MG63 (cell line): ENCODE measurements around the gene TECPR2. TPM values are rescaled to one million over a fixed set of nuclear protein-coding genes. Genes with fewer than 3 reads are reported as not detected.

Experiments
- DNase-seq: peaks from one replicate; pipeline ENCODE4 v3.0.0-alpha.2; 2020
- H3K27me3 ChIP-seq: fragments of 250-450 bp; sonication (Bioruptor Pico); 2 replicates; pipeline ENCODE4 v1.5.1; 2020; ENCODE audit warnings: mild to moderate bottlenecking, moderate library complexity
- H3K36me3 ChIP-seq: fragments of 250-450 bp; sonication (Bioruptor Pico); 2 replicates; pipeline ENCODE4 v1.5.1; 2020; ENCODE audit warnings: mild to moderate bottlenecking, moderate library complexity
- H3K4me3 ChIP-seq: fragments of 250-450 bp; sonication (Bioruptor Pico); 2 replicates; pipeline ENCODE4 v1.5.1; 2020; ENCODE audit warnings: mild to moderate bottlenecking, moderate library complexity
- H3K9me3 ChIP-seq: fragments of 250-450 bp; sonication (Bioruptor Pico); 2 replicates; pipeline ENCODE4 v1.5.1; 2020; ENCODE audit warnings: mild to moderate bottlenecking, moderate library complexity
- total RNA-seq: library from RNA; depleted of rRNA; stranded (reverse); fragments of >200 nt; shearing (Covaris generic); gene quantifications from 2 replicates; pipeline ENCODE4 v1.2.3, GENCODE V29; 2014; ENCODE audit warnings: low replicate concordance

TECPR2 gene
- total RNA-seq, 1 experiment from 2014 or later = 1.6 TPM

GRCh38 chr14:102491366-102491765, 128.6 kb downstream of the TECPR2 start:
- Histone ChIP-seq H3K4me3 (no peak overlapping the region), H3K36me3 (no peaks in the 10 kb centered on the region), H3K9me3 (no peaks in the 10 kb centered on the region), H3K27me3 (no peaks in the 10 kb centered on the region)
- DNase-seq = no peak

- Histone ChIP-seq H3K27me3 (no peaks in the 10 kb centered on the region), H3K9me3 (no peaks in the 10 kb centered on the region), H3K36me3 (no peaks in the 10 kb centered on the region), H3K4me3 (no peak overlapping the region)
- no peak for DNase-seq
Measured at GRCh38 chr14:102491786-102492530, 129.2 kb downstream of the TECPR2 start.

- no peak for DNase-seq
- H3K9me3 ChIP-seq = no peaks in the 10 kb centered on the region
- H3K36me3 ChIP-seq = no peaks in the 10 kb centered on the region
- no peak overlapping the region for H3K4me3 ChIP-seq
- no peaks in the 10 kb centered on the region for H3K27me3 ChIP-seq
Measured at GRCh38 chr14:102492531-102492910, 129.8 kb downstream of the TECPR2 start.

- H3K9me3 ChIP-seq = no peaks in the 10 kb centered on the region
- no peaks in the 10 kb centered on the region for H3K27me3 ChIP-seq
- no peaks in the 10 kb centered on the region for H3K36me3 ChIP-seq
- no peak overlapping the region for H3K4me3 ChIP-seq
- no peak for DNase-seq
Measured at GRCh38 chr14:102493096-102493495, 130.4 kb downstream of the TECPR2 start.

GRCh38 chr14:102493585-102493984, 130.8 kb downstream of the TECPR2 start:
- H3K9me3 ChIP-seq = no peaks in the 10 kb centered on the region
- no peak overlapping the region for H3K4me3 ChIP-seq
- H3K36me3 ChIP-seq = no peaks in the 10 kb centered on the region
- no peaks in the 10 kb centered on the region for H3K27me3 ChIP-seq
- no peak for DNase-seq

GRCh38 chr14:102495491-102496330, 133.0 kb downstream of the TECPR2 start:
- DNase-seq = no peak
- H3K36me3 ChIP-seq = no peaks in the 10 kb centered on the region
- no peaks in the 10 kb centered on the region for H3K27me3 ChIP-seq
- no peaks in the 10 kb centered on the region for H3K9me3 ChIP-seq
- no peak overlapping the region for H3K4me3 ChIP-seq

- Histone ChIP-seq H3K27me3 (no peaks in the 10 kb centered on the region), H3K36me3 (no peaks in the 10 kb centered on the region), H3K9me3 (no peaks in the 10 kb centered on the region), H3K4me3 (no peak overlapping the region)
- DNase-seq = no peak
Measured at GRCh38 chr14:102496331-102496691, 133.6 kb downstream of the TECPR2 start.

- H3K36me3 ChIP-seq = no peaks in the 10 kb centered on the region
- H3K27me3 ChIP-seq = no peaks in the 10 kb centered on the region
- no peak for DNase-seq
- H3K9me3 ChIP-seq = no peaks in the 10 kb centered on the region
- H3K4me3 ChIP-seq = no peak overlapping the region
Measured at GRCh38 chr14:102496958-102497744, 134.4 kb downstream of the TECPR2 start.

GRCh38 chr14:102497998-102498677, 135.4 kb downstream of the TECPR2 start:
- DNase-seq = no peak
- Histone ChIP-seq H3K27me3 (no peaks in the 10 kb centered on the region), H3K9me3 (no peaks in the 10 kb centered on the region), H3K36me3 (no peaks in the 10 kb centered on the region), H3K4me3 (no peak overlapping the region)

- no peak overlapping the region for H3K4me3 ChIP-seq
Measured at GRCh38 chr14:102498678-102499265, 136.0 kb downstream of the TECPR2 start.

GRCh38 chr14:102499401-102500157, 136.8 kb downstream of the TECPR2 start:
- Histone ChIP-seq H3K36me3 (no peaks in the 10 kb centered on the region), H3K9me3 (no peaks in the 10 kb centered on the region), H3K4me3 (no peak overlapping the region), H3K27me3 (no peaks in the 10 kb centered on the region)
- no peak for DNase-seq

More at GRCh38 chr14:102498678-102499265, 136.0 kb downstream of the TECPR2 start:
- DNase-seq = no peak
- no peaks in the 10 kb centered on the region for H3K36me3 ChIP-seq
- H3K27me3 ChIP-seq = no peaks in the 10 kb centered on the region
- H3K9me3 ChIP-seq = no peaks in the 10 kb centered on the region

- Histone ChIP-seq H3K9me3 (no peaks in the 10 kb centered on the region), H3K36me3 (no peaks in the 10 kb centered on the region), H3K27me3 (no peaks in the 10 kb centered on the region), H3K4me3 (no peak overlapping the region)
- peak; percentile 24 for DNase-seq
Measured at GRCh38 chr14:102500158-102500662, 137.5 kb downstream of the TECPR2 start.

- no peaks in the 10 kb centered on the region for H3K27me3 ChIP-seq
Measured at GRCh38 chr14:102500713-102501112, 138.0 kb downstream of the TECPR2 start.

GRCh38 chr14:102501751-102502315, 139.1 kb downstream of the TECPR2 start:
- DNase-seq = no peak
- Histone ChIP-seq H3K4me3 (no peak overlapping the region), H3K27me3 (no peaks in the 10 kb centered on the region), H3K36me3 (no peaks in the 10 kb centered on the region), H3K9me3 (no peaks in the 10 kb centered on the region)

More at GRCh38 chr14:102500713-102501112, 138.0 kb downstream of the TECPR2 start:
- no peak for DNase-seq
- Histone ChIP-seq H3K4me3 (no peak overlapping the region), H3K9me3 (no peaks in the 10 kb centered on the region), H3K36me3 (no peaks in the 10 kb centered on the region)

GRCh38 chr14:102502571-102502970, 139.8 kb downstream of the TECPR2 start:
- no peak overlapping the region for H3K4me3 ChIP-seq
- no peaks in the 10 kb centered on the region for H3K9me3 ChIP-seq
- H3K36me3 ChIP-seq = no peaks in the 10 kb centered on the region
- no peaks in the 10 kb centered on the region for H3K27me3 ChIP-seq
- no peak for DNase-seq
